ENCODE measurements around the gene AMZ1. TPM values are rescaled to one million over a fixed set of nuclear protein-coding genes. Genes with fewer than 3 reads are reported as not detected.
A peak's percentile ranks its signal among the peaks of the same experiment; 100 is the strongest.
"Not testable (repeated sequence)": the region's sequence is repeated elsewhere in the genome, so short reads cannot be mapped to it uniquely, and the experiment has no call there.

Gene AMZ1
- total RNA-seq, 1 donor from 2014 or later, result 0.05 TPM

DNA sequence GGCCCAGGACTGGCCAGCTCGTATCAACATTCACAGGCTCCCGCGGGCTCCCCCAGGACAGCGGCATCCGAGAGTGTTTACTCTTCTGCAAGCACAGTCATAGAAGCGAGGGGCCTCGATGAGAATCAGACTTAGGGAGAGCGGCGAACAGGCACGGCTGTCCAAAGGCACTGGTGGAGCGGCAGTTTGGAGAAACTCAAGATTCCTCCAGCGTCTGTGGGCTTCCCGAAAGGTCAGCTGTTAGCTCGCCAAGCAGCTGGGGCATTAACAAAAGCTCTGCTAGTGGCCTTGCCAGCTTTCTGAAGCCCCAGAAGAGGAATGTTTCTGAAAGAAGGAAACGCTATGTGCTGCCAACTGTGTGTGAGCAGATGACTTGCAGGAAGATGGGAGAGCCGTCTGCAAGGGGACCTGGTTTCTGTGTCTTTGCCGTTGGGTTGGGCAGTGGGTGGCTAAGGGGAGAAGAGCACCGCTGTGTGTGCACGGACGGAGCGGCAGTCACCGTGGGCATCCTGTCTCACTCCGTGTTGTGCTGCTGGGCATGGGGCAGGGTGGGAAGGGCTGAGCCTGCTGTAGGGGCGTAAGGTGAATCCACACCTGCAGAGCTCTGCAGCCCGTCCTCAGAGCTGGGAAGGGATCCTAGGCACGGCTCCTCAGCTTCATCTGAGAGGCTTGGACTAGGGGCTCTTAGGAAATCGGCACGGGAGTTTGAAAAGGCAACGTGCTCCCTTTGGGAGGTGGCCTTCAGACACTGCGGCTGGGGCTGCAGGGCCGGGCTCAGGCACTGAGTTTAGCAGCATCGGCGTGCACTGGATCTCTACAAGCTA lies 42.1 kb downstream of the AMZ1 start:
- peak; percentile 56 for DNase-seq (ENCODE audit: missing footprints)
- no peak for ATAC-seq
- intact Hi-C loops (cut with DNase I), result loop anchor here (5.0 kb wide), 1 partner anchor 112 kb away; the partner anchor contains the start of gene GNA12

DNA sequence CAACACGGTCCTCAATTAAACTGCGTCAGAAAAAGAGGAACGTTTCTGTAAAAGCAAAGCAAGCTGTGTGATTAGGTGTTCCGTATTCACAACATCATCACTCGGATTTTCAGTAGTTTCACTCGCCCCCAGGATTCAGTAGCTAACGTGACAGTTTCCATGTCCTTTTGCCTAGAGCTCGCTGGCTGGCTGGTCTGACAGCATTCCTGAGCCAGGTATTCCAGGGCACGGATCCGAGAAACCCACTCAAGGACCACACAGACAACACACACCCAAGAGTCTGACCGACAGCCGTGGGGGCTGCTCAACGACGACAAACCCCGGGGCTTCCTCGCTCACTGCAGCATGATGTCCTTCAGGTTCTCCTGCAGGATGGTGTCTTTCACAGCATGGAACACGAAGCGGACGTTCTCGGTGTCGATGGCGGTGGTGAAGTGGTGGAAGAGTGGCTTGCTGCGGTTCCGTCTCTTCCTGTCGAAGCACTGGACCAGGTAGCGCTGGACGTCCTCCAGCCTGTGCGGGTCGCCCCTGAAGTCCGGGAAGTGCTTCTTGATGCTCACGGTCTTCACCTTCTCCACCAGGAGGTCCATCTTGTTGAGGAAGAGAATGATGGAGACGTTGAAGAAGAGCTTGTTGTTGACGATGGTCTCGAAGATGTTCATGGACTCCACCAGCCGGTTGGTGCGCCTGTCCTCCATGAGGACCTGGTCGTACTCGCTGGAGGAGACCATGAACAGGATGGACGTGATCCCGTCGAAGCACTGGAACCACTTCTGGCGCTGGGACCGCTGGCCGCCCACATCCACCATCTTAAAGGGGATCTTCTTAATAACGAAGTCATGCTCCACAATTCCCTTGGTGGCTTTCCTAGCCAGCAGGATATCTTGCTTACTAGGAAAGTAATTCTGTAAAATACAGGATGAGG lies 43.1 kb downstream of the AMZ1 start:
- intact Hi-C loops (cut with DNase I), result loop anchor here (5.0 kb wide), 1 partner anchor 111 kb away; the partner anchor contains the start of gene GNA12
- DNase-seq (ENCODE audit: missing footprints) (no peak), ATAC-seq (no peak)

DNA sequence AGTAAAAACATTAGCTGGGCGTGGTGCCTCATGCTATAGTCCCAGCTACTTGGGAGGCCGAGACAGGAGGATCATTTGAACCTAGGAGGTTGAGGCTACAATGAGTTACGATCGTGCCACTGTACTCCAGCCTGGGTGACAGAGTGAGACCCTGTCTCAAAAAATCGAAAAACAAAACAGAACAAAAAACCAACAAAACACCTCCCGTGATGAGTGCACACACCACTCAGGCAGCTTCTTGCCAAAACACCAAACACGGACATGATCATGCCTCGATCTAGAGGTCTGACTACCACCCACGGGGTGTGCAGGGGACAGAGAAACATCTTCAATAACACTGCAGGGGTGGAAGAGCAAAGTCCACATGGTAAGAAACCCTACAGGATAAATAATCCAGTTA lies 44.4 kb downstream of the AMZ1 start:
- ATAC-seq, result no peak
- DNase-seq (ENCODE audit: missing footprints), result no peak
- intact Hi-C loops (cut with DNase I), result loop anchor here (2.0 to 5.0 kb wide), 2 partner anchors 90 to 110 kb away; partner anchors contain the start of gene GNA12

DNA sequence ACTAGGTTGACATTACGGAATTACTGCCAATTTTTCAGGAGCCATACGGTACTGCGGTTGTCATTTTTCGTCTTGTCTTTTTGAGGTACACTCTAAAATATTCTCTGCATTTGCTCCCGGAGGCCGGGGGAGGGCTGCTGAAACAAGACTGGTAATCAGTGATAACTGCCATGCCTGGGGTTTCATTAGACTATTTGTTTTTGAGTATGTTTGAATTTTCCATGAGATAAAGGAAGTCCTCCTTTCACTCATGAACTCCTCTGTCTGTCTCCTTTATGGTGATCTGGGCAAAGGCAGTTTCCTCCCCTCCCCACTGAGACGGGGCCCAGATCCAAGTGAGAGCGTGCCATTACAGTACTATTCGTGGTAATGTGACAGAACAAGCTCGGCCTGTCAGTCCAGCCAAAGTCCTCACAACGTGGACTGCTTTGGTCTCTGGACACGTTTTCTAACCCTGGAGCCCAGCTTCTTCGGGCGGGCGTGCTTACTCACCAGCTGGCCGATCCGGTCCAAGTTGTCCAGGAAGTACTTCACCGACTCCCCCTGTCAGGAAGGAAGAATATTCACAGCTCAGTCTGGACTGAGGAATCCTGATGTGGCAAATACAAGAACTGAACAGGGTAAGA lies 45.1 kb downstream of the AMZ1 start:
- ATAC-seq (peak; percentile 75), DNase-seq (ENCODE audit: missing footprints) (no peak)

DNA sequence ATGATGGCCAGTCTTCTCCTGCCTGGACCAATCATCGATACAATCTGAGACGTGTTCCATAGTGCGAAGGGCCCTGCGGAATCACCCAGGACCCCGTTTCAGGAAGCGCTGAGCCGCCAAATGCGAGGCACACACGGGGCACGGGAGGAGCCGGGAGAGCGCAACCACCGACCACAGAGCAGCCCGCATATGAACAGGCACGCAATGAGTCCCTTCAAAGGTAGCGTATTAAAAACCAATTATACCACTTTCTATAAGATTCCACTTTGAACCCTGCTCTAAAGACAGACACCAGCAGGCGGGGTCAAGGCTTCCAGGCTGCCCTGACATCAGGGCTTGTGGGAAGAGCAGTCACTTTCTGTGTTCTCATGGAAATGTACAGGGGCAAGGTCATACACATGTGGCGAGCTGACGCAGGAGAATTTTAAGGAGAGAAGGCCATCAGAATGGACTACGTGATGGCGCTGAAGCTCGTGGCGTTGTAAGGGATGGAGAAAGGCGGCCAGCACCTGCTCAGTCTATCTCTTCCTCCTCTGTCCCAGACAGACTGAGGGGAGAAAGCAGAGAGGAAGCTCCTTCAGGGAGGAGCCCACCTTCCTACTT lies 46.2 kb downstream of the AMZ1 start:
- DNase-seq (ENCODE audit: missing footprints) (no peak), ATAC-seq (no peak)
- intact Hi-C loops (cut with DNase I), result loop anchor here (5.0 kb wide), 1 partner anchor 108 kb away; the partner anchor contains the start of gene GNA12

More for the DNA sequence above, 45.1 kb downstream of the AMZ1 start:
- intact Hi-C loops (cut with DNase I), result loop anchor here (2.0 to 5.0 kb wide), 2 partner anchors 90 to 109 kb away; partner anchors contain the start of gene GNA12

DNA sequence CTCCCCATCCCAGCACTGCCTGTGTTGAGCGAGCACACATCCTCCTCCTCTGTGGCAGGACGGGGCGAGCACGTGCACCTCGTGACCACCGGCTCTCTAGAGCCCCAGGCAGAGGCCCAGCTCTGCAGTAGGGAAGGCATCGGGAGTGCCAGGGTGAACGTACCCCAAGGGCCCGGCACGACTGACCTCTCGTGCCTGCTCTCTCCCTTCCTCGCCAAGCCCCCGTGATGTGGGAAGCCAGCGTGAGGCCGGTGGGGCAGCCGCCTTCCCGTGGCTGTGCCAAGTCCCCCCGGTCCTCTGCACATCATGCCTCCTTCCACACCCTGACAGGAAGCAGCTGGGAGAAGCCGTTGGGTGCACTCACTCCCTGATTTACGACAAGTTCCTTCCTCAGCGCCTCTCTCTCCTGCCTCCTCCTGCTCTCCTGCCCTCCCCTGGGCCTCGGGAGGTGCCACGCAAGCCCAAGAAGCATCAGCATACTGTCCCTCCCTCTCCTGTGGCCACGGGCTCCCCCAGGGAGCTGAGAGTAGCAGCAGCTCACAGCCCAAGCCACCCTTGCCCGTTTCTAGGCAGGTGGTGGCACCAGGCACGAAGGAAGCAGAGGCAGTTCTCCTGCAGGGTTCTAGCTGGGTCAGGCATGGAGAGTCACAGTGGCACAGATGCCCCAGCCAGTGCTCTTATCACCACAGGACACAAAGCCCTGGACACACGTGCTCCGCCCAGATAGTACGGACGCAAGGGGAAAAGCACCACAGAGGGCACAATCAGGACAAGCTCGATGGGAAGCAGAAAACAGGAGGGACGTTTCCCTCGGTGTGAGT lies 47.0 kb downstream of the AMZ1 start:
- no peak for DNase-seq (ENCODE audit: missing footprints)
- ATAC-seq, result peak; percentile 66
- intact Hi-C loops (cut with DNase I), result loop anchor here (5.0 kb wide), 1 partner anchor 107 kb away; the partner anchor contains the start of gene GNA12

DNA sequence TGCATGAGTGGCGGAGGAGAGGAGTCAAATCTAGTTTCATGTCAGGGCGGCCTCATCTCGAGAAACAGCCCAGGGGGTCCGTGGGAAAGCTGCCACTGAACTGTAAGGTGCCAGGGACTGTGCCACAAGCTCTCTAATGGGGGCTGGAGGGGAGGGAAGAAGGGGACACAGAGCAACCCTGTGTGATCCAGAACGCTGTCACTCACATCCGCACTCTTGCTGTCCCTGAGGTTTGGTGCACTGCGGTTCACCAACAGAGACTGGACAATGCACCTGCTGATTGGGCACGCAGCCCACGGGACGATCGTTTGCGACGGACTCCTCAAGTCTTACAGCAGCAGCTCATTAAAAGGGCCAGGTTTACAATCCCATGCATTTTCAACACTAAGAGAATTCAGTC lies 47.7 kb downstream of the AMZ1 start:
- intact Hi-C loops (cut with DNase I), result no loop called here
- no peak for DNase-seq (ENCODE audit: missing footprints)
- no peak for ATAC-seq

DNA sequence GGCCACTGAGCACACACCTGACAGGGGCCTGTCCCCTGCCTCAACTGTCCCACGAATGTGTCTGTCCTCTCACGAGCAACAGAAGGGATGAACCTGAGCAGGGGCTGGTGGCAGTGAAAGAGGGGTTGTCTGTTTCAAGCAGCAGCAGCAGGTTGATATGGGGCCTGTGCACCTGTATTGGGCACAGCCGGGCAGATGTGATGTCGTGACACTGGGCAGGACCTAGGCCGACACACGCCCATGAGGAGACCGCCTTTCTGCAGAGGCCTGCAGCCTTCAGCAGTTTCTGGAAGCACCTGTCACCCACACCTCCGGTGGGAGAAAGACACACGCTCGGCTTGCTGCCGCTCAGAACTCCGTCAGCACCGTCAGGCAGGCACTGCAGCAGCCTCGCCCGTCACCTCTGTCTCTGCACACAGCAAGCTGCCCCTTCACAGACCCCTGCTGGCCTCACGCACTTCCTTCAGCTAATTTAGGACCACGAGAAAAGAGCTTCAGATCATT lies 48.5 kb downstream of the AMZ1 start:
- DNase-seq (ENCODE audit: missing footprints) (no peak), ATAC-seq (no peak)
- intact Hi-C loops (cut with DNase I), result no loop called here

DNA sequence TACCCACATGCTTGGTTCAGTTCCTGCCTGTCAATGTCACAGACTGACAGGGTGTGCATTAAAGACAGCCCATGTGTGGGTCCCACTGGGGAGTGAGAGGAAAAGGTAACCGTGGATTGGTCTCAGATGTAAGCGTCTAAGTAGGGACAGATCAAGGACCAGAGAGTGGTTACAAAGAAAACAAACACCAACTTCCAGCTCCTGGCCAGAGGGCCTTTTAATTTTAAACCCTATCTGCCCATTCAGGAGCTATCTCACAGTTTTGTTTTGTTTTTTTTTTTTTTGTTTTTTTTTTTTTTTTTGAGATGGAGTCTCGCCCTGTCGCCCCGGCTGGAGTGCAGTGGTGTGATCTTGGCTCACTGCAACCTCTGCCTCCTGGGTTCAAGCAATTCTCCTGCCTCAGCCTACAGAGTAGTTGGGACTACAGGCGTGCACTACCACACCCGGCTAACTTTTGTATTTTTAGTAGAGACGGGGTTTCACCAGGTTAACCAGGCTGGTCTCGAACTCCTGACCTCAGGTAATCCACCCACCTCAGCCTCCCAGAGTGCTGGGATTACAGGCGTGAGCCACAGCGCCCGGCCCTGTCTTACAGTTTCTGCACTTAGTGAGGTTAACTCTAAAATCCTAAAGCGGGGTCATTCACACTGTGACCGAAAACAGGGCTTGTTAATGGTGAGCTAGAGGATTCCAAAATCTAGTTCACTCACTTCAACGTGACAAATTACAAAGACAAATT lies 49.2 kb downstream of the AMZ1 start:
- ATAC-seq; DNase-seq (ENCODE audit: missing footprints); intact Hi-C loops (cut with DNase I): not testable (repeated sequence)

DNA sequence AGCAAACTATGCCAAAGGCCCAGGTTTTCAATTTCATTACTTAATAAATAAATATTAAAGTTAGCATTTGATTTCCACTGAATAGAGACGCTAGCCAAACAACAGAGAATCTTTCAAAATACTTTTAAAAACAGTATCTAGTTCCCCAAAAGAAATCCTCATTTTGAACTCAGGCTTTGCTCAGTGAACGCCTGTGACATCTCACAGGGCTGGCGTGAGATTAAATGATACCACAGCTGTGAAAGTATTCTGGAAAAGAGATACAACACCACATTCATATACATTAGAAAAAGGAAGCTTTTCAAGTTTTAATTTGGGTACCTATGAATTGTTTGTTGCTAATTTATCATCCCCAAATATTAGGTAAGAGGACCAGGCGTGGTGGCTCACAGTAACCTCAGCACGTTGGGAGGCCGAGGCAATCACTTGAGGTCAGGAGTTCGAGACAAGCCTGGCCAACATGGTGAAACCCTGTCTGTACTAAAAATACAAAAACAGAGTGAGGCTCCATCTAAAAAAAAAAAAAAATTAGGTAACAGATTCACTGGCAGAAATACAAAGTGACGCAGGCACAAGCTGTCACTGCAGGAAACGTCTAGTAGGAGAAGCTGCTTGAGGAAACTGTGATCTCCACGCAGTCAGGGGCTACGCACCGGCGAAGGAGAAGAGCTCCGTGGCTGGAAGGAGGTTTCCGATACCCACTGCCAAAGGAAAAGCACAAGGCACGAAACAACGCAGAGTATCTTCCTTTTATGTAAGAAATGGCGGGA lies 50.0 kb downstream of the AMZ1 start:
- intact Hi-C loops (cut with DNase I), result no loop called here
- DNase-seq (ENCODE audit: missing footprints) (no peak), ATAC-seq (peak; percentile 27)

DNA sequence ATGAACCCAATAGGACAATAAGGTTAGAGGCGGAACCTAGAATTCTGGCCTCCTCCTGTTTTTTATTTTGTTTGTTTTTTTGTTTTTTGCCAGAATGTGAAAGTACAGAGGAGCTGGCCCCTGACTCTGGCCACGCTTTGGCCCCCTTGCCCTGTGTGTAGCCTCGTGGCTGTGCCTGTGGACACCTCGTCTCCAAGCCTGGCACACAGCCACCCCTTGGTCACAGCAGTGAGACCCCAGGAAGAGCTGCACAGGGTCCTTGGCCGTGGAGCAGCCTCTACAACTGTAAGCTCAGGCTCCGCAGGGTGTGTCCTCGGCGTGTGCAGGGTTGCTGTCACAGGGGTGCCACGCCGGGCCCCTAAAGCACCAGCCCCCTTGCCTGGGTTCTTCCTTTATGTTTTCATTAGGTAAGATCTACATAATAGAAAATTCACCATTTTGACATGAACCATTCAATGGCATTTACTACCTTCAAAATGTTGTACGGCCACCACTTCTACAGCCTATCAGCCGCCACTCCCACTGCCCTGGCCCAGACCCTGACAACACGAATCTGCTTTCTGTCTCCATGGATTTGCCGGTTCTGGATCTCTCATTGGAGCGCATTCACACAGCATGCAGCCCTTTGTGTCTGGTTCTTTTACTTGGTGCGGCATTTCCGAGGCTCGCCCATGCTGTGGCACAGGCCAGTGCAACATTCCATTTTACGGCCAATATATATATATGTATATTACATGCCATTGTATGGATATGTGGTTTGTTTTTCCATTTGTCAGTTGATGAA lies 51.0 kb downstream of the AMZ1 start:
- ATAC-seq, result no peak
- no peak for DNase-seq (ENCODE audit: missing footprints)
- intact Hi-C loops (cut with DNase I), result no loop called here

DNA sequence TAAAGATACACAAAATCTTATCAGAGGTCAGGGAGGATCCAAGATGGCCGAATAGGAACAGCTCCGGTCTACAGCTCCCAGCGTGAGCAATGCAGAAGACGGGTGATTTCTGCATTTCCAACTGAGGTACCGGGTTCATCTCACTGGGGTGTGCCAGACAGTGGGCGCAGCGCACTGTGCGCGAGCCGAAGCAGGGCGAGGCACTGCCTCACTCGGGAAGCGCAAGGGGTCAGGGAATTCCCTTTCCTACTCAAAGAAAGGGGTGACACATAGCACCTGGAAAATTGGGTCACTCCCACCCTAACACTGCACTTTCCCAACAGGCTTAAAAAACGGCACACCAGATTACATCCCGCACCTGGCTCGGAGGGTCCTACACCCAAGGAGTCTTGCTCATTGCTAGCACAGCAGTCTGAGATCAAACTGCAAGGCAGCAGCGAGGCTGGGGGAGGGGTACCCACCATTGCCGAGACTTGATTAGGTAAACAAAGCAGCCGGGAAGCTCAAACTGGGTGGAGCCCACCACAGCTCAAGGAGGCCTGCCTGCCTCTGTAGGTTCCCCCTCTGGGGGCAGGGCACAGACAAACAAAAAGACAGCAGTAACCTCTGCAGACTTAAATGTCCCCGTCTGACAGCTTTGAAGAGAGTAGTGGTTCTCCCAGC lies 55.7 kb downstream of the AMZ1 start:
- intact Hi-C loops (cut with DNase I); DNase-seq (ENCODE audit: missing footprints); ATAC-seq: not testable (repeated sequence)

DNA sequence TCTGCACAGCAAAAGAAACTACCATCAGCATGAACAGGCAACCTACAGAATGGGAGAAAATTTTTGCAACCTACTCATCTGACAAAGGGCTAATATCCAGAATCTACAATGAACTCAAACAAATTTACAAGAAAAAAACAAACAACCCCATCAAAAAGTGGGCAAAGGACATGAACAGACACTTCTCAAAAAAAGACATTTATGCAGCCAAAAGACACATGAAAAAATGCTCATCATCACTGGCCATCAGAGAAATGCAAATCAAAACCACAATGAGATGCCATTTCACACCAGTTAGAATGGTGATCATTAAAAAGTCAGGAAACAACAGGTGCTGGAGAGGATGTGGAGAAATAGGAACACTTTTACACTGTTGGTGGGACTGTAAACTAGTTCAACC lies 60.7 kb downstream of the AMZ1 start:
- DNase-seq (ENCODE audit: missing footprints); intact Hi-C loops (cut with DNase I); ATAC-seq: not testable (repeated sequence)

DNA sequence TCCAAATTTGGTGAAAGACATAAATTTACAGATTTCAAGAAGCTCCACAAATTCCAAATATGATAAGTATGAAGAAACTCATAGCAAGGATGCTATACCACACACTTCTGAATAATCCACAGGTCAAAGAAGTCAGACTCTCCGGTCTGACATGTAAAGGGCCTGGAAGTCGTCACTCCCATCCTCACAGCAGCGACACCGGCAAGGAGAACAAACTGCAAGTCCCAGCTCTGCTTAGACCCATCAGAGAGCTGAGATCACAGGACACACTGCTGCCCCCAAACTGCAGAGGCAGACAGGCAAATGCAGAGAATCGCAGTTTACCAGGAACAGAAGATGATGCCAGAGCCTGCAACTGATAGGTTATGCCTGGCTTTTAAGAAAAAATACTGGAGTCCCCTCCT lies 62.0 kb downstream of the AMZ1 start:
- no peak for DNase-seq (ENCODE audit: missing footprints)
- intact Hi-C loops (cut with DNase I), result no loop called here
- ATAC-seq, result no peak

DNA sequence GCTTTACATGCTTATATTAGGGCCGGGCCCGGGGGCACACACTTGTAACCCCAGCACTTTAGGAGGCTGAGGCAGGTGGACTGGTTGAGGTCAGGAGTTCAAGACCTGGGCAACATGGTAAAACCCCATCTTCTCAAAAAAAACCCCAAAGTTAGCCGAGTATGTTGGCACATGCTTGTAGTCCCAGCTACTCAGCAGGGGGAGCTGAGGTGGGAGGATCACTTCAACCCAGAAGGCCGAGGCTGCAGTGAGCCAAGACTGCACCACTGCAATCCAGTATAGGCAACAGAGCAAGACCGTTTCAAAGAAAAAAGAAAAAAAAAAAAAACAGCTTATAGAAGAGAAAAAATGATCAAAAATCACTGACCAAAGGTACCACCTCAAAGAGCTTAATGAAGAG lies 63.1 kb downstream of the AMZ1 start:
- intact Hi-C loops (cut with DNase I), result no loop called here
- no peak for ATAC-seq

More for the DNA sequence above, 63.1 kb downstream of the AMZ1 start:
- DNase-seq (ENCODE audit: missing footprints), result no peak
